Neuronal stem cell (in vitro differentiated cells): ENCODE results near the gene METTL27.
"Not testable (repeated sequence)": the region's sequence is repeated elsewhere in the genome, so short reads cannot be mapped to it uniquely, and the experiment has no call there.

Experiments
- DNase-seq: peaks from one replicate; pipeline ENCODE4 v3.0.0-alpha.2; 2013; ENCODE audit warnings: low spot score
- H2AFZ ChIP-seq: one replicate; pipeline ENCODE4 v1.6.1; 2013; ENCODE audit warnings: mild to moderate bottlenecking, low read length, inconsistent platforms
- H2AK5ac ChIP-seq: 2 replicates; pipeline ENCODE4 v1.6.1; 2013; ENCODE audit warnings: low read depth, mild to moderate bottlenecking, inconsistent platforms, low read length, moderate library complexity, mixed read lengths
- H2BK120ac ChIP-seq: 2 replicates; pipeline ENCODE4 v1.6.1; 2013; ENCODE audit warnings: low read depth, mild to moderate bottlenecking, inconsistent platforms, low read length, moderate library complexity, mixed read lengths
- H2BK12ac ChIP-seq: one replicate; pipeline ENCODE4 v1.6.1; 2013; ENCODE audit warnings: low read length, inconsistent platforms
- H2BK15ac ChIP-seq: 2 replicates; pipeline ENCODE4 v1.6.1; 2013; ENCODE audit warnings: mild to moderate bottlenecking, low read length, inconsistent platforms, mixed read lengths
- H2BK5ac ChIP-seq: one replicate; pipeline ENCODE4 v1.6.1; 2013; ENCODE audit warnings: inconsistent platforms, mild to moderate bottlenecking, low read length, moderate library complexity
- H3K14ac ChIP-seq: one replicate; pipeline ENCODE4 v1.6.1; 2013; ENCODE audit warnings: low read length, inconsistent platforms
- H3K18ac ChIP-seq: 2 replicates; pipeline ENCODE4 v1.6.1; 2013; ENCODE audit warnings: low read length, inconsistent platforms
- H3K23ac ChIP-seq: 2 replicates; pipeline ENCODE4 v1.6.1; 2013; ENCODE audit warnings: low read depth, mild to moderate bottlenecking, mixed read lengths, low read length, inconsistent platforms; ENCODE audit not compliant: poor library complexity
- H3K27ac ChIP-seq: replicated peaks from 3 replicates; pipeline ENCODE4 v1.5.1; 2013; ENCODE audit warnings: low read length, inconsistent platforms
- H3K27me3 ChIP-seq, 3 experiments: 2 replicates each; pipeline ENCODE4 v1.6.1; 2013; ENCODE audit warnings: low read length in 3 of 3, mild to moderate bottlenecking in 2 of 3, inconsistent platforms in 1 of 3, low read depth in 1 of 3, mixed read lengths in 1 of 3, moderate library complexity in 1 of 3; ENCODE audit not compliant: control insufficient read depth in 3 of 3, insufficient read depth in 3 of 3
- H3K36me3 ChIP-seq, 2 donors: replicated peaks in 1 of 2; 2 replicates each; pipeline ENCODE4 v1.6.1; 2013; ENCODE audit warnings: low read length in 2 of 2; ENCODE audit not compliant: control insufficient read depth in 2 of 2, insufficient read depth in 2 of 2
- H3K4ac ChIP-seq: 2 replicates; pipeline ENCODE4 v1.6.1; 2013; ENCODE audit warnings: inconsistent platforms, mild to moderate bottlenecking, low read length, moderate library complexity
- H3K4me1 ChIP-seq, 2 donors: 1 replicate in 1 of 2; 2 replicates in 1 of 2; pipeline ENCODE4 v1.6.1; 2013; ENCODE audit warnings: low read length in 2 of 2, low read depth in 1 of 2; ENCODE audit not compliant: control insufficient read depth in 2 of 2, insufficient read depth in 1 of 2
- H3K4me2 ChIP-seq: one replicate; pipeline ENCODE4 v1.6.1; 2013; ENCODE audit warnings: mild to moderate bottlenecking, low read length, inconsistent platforms; ENCODE audit not compliant: insufficient read depth, poor library complexity, severe bottlenecking
- H3K4me3 ChIP-seq, 2 donors: 2 replicates each; pipeline ENCODE4 v1.5.1; 2013; ENCODE audit warnings: low read length in 2 of 2, mild to moderate bottlenecking in 2 of 2, inconsistent platforms in 1 of 2, moderate library complexity in 1 of 2
- H3K79me1 ChIP-seq: one replicate; pipeline ENCODE4 v1.6.1; 2013; ENCODE audit warnings: low read depth, mild to moderate bottlenecking, inconsistent platforms, low read length, moderate library complexity
- H3K9ac ChIP-seq: one replicate; pipeline ENCODE4 v1.6.1; 2013; ENCODE audit warnings: mild to moderate bottlenecking, low read depth, low read length, inconsistent platforms; ENCODE audit not compliant: poor library complexity
- H3K9me3 ChIP-seq, 2 donors: replicated peaks in 1 of 2; 2 replicates each; pipeline versions ENCODE3 to v1.6.1; 2013; ENCODE audit warnings: low read length in 2 of 2, mild to moderate bottlenecking in 2 of 2, inconsistent platforms in 1 of 2, low read depth in 1 of 2, mixed read lengths in 1 of 2, moderate library complexity in 1 of 2; ENCODE audit not compliant: control insufficient read depth in 2 of 2, insufficient read depth in 1 of 2
- H4K8ac ChIP-seq: one replicate; pipeline ENCODE4 v1.6.1; 2013; ENCODE audit warnings: low read depth, mild to moderate bottlenecking, inconsistent platforms, low read length, moderate library complexity
- H4K91ac ChIP-seq: one replicate; pipeline ENCODE4 v1.6.1; 2013; ENCODE audit warnings: low read length, low read depth, mild to moderate bottlenecking, inconsistent platforms; ENCODE audit not compliant: poor library complexity
- WGBS, 2 donors: extraction: QIAGEN DNeasy Blood & Tissue Kit; methylation state at CpG; one replicate each; pipeline ENCODE4 v1.1.7; 2013; ENCODE audit warnings: missing lambda C conversion rate in 2 of 2, mixed read lengths in 1 of 2; ENCODE audit not compliant: insufficient read length in 2 of 2, insufficient replicate concordance in 1 of 2; ENCODE audit errors: extremely low coverage in 2 of 2; 5-methylcytosine and 5-hydroxymethylcytosine counted together

Gene METTL27

DNA sequence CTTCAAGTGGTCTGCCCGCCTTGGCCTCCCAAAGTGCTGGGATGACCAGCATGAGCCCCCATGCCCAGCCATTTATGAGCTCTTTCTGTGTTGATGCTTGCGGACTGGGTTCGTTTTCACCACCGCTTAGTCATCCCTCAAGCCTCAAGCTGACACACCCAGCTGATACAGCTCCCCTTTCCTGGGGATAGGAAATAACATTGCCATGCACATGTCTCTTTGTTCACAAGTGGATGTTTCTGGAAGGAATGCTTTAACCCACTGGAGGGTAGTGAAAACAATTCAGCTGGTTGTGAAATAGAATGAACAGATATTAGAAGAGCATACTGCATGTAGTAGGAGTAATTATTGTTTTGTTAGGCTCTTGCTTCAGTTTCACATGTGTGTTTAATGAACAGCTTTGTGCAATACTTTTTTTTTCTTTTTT is 8.5 kb upstream of the METTL27 start:
- Histone ChIP-seq H3K14ac (no peak overlapping the region), H3K18ac (no peak overlapping the region), H3K27me3 (peaks cover 0 to 14% (median 0%) of the 10 kb centered on the region in 3 experiments), H3K9me3 (peaks cover 0 to 4% of the 10 kb centered on the region in 2 donors), H2AK5ac (no peak overlapping the region), H4K91ac (no peak overlapping the region), H3K4me2 (no peak overlapping the region), H3K4ac (no peak overlapping the region), H2AFZ (no peak overlapping the region), H3K4me3 (no peak overlapping the region), H2BK12ac (no peak overlapping the region), H3K4me1 (peaks cover 0 to 3% of the 10 kb centered on the region in 2 donors), H2BK15ac (no peak overlapping the region), H2BK120ac (no peak overlapping the region), H3K79me1 (no peaks in the 10 kb centered on the region), H2BK5ac (no peak overlapping the region), H3K23ac (no peak overlapping the region), H3K27ac (no peak overlapping the region), H4K8ac (no peak overlapping the region), H3K36me3 (no peaks in the 10 kb centered on the region), H3K9ac (no peak overlapping the region)
- DNase-seq: no peak
- no CpG with 5 or more reads among the region's 4 CpGs for WGBS, 2 donors

GRCh38 chr7:73847941-73848723 is 5.8 kb upstream of the METTL27 start:
- H2BK5ac ChIP-seq: no peak overlapping the region
- no peaks in the 10 kb centered on the region for H3K27me3 ChIP-seq
- H4K8ac ChIP-seq: no peak overlapping the region
- no peak overlapping the region for H3K4ac ChIP-seq
- H3K9me3 ChIP-seq: peaks cover 0 to 4% of the 10 kb centered on the region in 2 donors
- no peaks in the 10 kb centered on the region for H3K79me1 ChIP-seq
- no peak overlapping the region for H3K4me3 ChIP-seq
- WGBS, 2 donors: no CpG with 5 or more reads among the region's 10 CpGs
- no peak overlapping the region for H3K4me2 ChIP-seq
- H3K36me3 ChIP-seq: no peaks in the 10 kb centered on the region
- H2BK15ac ChIP-seq: no peak overlapping the region
- no peak overlapping the region for H4K91ac ChIP-seq
- no peak overlapping the region for H2BK120ac ChIP-seq
- H2AK5ac ChIP-seq: no peak overlapping the region
- no peak overlapping the region for H2BK12ac ChIP-seq
- no peak overlapping the region for H3K27ac ChIP-seq
- DNase-seq: no peak
- no peak overlapping the region for H3K14ac ChIP-seq
- H2AFZ ChIP-seq: no peak overlapping the region
- H3K18ac ChIP-seq: no peak overlapping the region
- no peak overlapping the region for H3K23ac ChIP-seq
- H3K9ac ChIP-seq: no peak overlapping the region
- H3K4me1 ChIP-seq: peaks cover 0 to 3% of the 10 kb centered on the region in 2 donors

DNA sequence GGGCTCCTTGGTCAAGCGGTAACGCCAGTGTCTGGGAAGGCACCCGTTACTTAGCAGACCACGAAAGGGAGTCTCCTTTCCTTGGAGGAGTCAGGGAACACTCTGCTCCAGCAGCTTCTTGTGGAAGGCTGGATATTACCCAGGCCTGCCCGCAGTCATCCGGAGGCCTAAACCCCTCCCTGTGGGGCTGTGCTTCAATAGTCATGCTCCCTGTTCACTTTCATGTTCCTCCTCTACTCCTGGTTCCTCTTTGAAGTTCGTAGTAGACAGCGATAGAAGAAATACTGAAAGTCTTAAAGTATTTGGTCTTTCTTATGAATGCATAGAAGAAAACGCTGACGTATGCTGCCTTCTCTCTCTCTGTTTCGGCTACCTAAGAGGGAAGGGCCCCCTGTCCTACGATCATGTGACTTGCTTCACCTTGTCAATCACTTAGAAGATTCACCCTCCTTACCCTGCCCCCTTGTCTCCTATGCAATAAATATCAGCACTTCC is 3.4 kb upstream of the METTL27 start:
- not testable (repeated sequence) for H2BK12ac ChIP-seq, H2AK5ac ChIP-seq, H2BK5ac ChIP-seq, H3K18ac ChIP-seq, H4K8ac ChIP-seq, H3K9ac ChIP-seq, H3K4me2 ChIP-seq, H3K79me1 ChIP-seq, H3K23ac ChIP-seq, H3K4ac ChIP-seq, H3K36me3 ChIP-seq, H2BK120ac ChIP-seq, DNase-seq, H3K27ac ChIP-seq, H3K4me3 ChIP-seq, H3K9me3 ChIP-seq, H3K14ac ChIP-seq, H3K4me1 ChIP-seq, H3K27me3 ChIP-seq, H4K91ac ChIP-seq, H2AFZ ChIP-seq, H2BK15ac ChIP-seq
- WGBS, 2 donors: no CpG with 5 or more reads among the region's 12 CpGs

- H3K4me1 ChIP-seq: peaks cover 0 to 2% of the 10 kb centered on the region in 2 donors
- H2BK12ac ChIP-seq: no peak overlapping the region
- no peak overlapping the region for H2AFZ ChIP-seq
- H2BK5ac ChIP-seq: no peak overlapping the region
- no peaks in the 10 kb centered on the region for H3K79me1 ChIP-seq
- H4K91ac ChIP-seq: no peak overlapping the region
- peaks cover 0 to 4% of the 10 kb centered on the region in 2 donors for H3K9me3 ChIP-seq
- no CpG with 5 or more reads among the region's 13 CpGs for WGBS, 2 donors
- H3K4me2 ChIP-seq: no peak overlapping the region
- H3K27me3 ChIP-seq: no peaks in the 10 kb centered on the region
- no peak overlapping the region for H3K4ac ChIP-seq
- H3K36me3 ChIP-seq: no peaks in the 10 kb centered on the region
- H3K23ac ChIP-seq: no peak overlapping the region
- DNase-seq: no peak
- no peak overlapping the region for H3K27ac ChIP-seq
- H4K8ac ChIP-seq: no peak overlapping the region
- H3K18ac ChIP-seq: no peak overlapping the region
- no peak overlapping the region for H2BK15ac ChIP-seq
- no peak overlapping the region for H2BK120ac ChIP-seq
- H3K4me3 ChIP-seq: no peak overlapping the region
- H2AK5ac ChIP-seq: no peak overlapping the region
- no peak overlapping the region for H3K14ac ChIP-seq
- no peak overlapping the region for H3K9ac ChIP-seq
Observed at GRCh38 chr7:73844848-73845460, 2.6 kb upstream of the METTL27 start.
